ENCODE results near the gene PRPF8. TPM values are rescaled to one million over a fixed set of nuclear protein-coding genes. Genes with fewer than 3 reads are reported as not detected.

PRPF8 gene
- total RNA-seq, 1 donor from 2014 or later, result 432 TPM

DNA sequence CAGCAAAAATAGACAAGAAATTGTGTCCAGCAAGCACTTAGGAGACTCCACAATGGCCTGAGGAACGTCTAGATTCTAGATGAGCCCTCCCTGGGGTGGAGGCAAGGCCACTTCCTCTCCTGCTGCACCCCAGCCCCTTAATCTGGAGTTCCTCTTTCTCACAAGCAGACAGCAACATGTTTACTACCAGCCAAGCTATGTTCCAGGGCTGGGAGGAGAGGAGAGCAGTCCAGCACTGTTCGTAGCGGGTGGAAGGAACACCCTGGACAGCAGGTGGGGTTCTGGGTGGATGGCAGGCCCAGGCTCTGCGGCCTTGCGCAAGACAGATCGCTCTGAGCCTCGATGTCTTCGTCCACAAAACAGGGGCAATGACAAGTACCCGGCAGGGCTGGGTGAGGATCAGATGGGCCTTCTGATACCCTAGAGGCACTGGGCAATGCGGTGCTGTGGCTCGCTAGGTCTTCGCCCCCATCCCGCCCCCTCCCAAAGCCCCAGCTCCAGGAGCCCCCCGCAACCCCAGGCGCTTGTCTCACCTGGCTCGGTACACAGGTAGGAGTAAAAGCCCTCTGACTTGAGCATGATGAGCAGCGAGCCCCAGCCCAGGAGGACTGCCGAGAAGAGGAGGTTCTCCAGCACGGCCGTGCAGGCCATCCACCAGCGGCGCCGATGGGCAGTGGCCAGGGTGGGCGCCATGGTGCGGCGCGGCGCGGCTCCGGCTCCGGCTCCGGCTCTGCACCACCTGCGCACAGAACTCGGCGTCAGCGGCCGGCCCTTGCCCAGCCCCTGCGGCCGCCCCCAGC lies 57.3 kb downstream of the PRPF8 start:
- no peaks in the 10 kb centered on the region for H3K36me3 Mint-ChIP-seq (ENCODE audit: low read depth)
- H3K4me3 Mint-ChIP-seq, result peak overlapping the region; percentile 67
- intact Hi-C loops (cut with micrococcal nuclease), result loop anchor here (10.0 kb wide), 1 partner anchor 253 kb away; no protein-coding TSS in a partner anchor
- H3K9me3 Mint-ChIP-seq, result no peaks in the 10 kb centered on the region
- peak; percentile 66 for DNase-seq
- peaks cover 45% of the 10 kb centered on the region for H3K27me3 Mint-ChIP-seq
- no peak overlapping the region for H3K27ac Mint-ChIP-seq
- peaks cover 25% of the 10 kb centered on the region for H3K4me1 Mint-ChIP-seq

DNA sequence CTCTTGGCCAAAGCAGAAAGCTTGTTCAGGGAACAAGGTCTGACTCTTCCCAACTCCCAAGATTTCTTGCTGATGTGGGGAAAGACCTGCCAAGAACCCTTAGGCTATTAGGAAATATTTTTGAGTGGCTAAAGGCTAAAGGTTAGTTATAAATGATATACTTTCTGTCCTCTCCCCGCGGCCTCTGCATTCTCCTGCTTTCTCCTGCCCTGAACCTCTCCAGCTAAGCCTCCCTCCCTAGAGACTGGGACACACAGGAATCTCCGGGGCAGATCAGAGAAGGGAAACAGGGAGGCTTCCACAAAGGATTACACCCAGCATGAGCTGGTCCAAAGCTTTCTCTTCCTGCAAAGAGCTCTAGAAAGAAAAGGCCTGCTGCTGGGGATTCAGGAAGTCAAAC lies 58.3 kb downstream of the PRPF8 start:
- H3K4me1 Mint-ChIP-seq, result peaks cover 25% of the 10 kb centered on the region
- H3K4me3 Mint-ChIP-seq, result peak overlapping the region; percentile 67
- H3K27me3 Mint-ChIP-seq, result peaks cover 43% of the 10 kb centered on the region
- intact Hi-C loops (cut with micrococcal nuclease), result loop anchor here (10.0 kb wide), 1 partner anchor 252 kb away; no protein-coding TSS in a partner anchor
- H3K9me3 Mint-ChIP-seq, result no peaks in the 10 kb centered on the region
- no peak overlapping the region for H3K27ac Mint-ChIP-seq
- no peak for DNase-seq
- no peaks in the 10 kb centered on the region for H3K36me3 Mint-ChIP-seq (ENCODE audit: low read depth)

DNA sequence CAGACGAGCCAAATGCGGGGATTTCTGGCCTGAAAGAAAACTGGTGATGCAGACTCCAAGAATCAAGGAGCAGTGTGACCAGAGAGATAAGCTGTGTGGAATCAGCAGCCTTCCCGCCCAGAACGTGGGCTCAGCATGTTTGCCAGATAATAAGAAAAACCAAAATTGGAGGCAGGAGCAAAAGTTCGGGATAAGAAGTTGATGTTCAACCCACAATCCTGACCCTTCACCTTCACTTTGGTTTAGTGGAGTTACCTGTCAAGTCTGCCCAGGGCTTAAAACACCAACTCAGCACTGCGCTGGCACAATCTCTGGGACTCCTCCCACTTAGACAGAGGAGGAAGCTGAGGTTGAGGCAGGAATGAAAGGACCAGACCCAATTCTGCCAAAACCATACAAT lies 59.1 kb downstream of the PRPF8 start:
- Mint-ChIP-seq H3K36me3 (ENCODE audit: low read depth) (no peaks in the 10 kb centered on the region), H3K4me1 (peaks cover 25% of the 10 kb centered on the region), H3K9me3 (no peaks in the 10 kb centered on the region), H3K27me3 (peaks cover 36% of the 10 kb centered on the region), H3K27ac (no peak overlapping the region), H3K4me3 (no peak overlapping the region)
- DNase-seq, result no peak
- intact Hi-C loops (cut with micrococcal nuclease), result loop anchor here (10.0 kb wide), 1 partner anchor 251 kb away; no protein-coding TSS in a partner anchor

DNA sequence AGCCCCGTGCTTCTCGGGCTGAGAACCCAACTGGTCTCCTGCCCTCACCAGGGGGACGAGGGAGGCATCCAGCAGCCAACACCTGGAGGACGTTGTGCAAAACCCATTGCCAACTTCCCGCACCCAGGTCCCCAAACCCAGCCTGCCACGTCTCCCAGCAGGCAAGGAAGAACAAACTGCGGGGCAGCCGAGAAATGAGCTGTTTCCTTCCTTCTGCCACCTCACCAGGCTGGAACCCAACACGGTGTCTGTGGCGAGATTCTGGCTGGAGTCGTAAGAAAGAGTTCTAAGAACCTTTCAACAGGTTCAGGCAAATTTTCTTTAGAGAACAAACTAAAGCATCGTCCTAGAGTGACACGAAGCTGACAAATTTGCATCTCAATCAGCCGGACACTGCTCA lies 59.6 kb downstream of the PRPF8 start:
- no peak overlapping the region for H3K27ac Mint-ChIP-seq
- DNase-seq, result no peak
- peaks cover 23% of the 10 kb centered on the region for H3K4me1 Mint-ChIP-seq
- no peaks in the 10 kb centered on the region for H3K9me3 Mint-ChIP-seq
- H3K27me3 Mint-ChIP-seq, result peaks cover 31% of the 10 kb centered on the region
- H3K36me3 Mint-ChIP-seq (ENCODE audit: low read depth), result no peaks in the 10 kb centered on the region
- H3K4me3 Mint-ChIP-seq, result no peak overlapping the region
- intact Hi-C loops (cut with micrococcal nuclease), result loop anchor here (10.0 kb wide), 1 partner anchor 250 kb away; no protein-coding TSS in a partner anchor

DNA sequence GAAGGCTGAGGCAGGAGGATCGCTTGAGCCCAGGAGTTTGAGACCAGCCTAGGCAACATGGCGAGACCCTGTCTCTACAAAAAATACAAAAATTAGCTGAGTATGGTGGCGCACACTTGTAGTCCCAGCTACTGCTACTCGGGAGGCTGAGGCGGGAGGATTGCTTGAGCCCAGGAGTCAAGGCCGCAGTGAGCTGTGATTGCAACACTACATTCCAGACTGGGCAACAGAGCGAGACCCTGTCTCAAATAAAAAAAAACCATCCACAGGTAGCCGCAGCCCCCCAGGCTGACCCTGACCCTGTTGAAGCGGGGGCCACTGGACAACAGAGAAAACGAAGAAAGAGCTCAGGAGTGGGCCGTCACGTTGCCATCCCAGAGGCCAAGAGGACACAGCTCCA lies 60.0 kb downstream of the PRPF8 start:
- peaks cover 19% of the 10 kb centered on the region for H3K4me1 Mint-ChIP-seq
- H3K36me3 Mint-ChIP-seq (ENCODE audit: low read depth), result no peaks in the 10 kb centered on the region
- no peak overlapping the region for H3K4me3 Mint-ChIP-seq
- no peaks in the 10 kb centered on the region for H3K9me3 Mint-ChIP-seq
- DNase-seq, result no peak
- intact Hi-C loops (cut with micrococcal nuclease), result loop anchor here (10.0 kb wide), 1 partner anchor 250 kb away; no protein-coding TSS in a partner anchor
- peaks cover 29% of the 10 kb centered on the region for H3K27me3 Mint-ChIP-seq
- H3K27ac Mint-ChIP-seq, result no peak overlapping the region

DNA sequence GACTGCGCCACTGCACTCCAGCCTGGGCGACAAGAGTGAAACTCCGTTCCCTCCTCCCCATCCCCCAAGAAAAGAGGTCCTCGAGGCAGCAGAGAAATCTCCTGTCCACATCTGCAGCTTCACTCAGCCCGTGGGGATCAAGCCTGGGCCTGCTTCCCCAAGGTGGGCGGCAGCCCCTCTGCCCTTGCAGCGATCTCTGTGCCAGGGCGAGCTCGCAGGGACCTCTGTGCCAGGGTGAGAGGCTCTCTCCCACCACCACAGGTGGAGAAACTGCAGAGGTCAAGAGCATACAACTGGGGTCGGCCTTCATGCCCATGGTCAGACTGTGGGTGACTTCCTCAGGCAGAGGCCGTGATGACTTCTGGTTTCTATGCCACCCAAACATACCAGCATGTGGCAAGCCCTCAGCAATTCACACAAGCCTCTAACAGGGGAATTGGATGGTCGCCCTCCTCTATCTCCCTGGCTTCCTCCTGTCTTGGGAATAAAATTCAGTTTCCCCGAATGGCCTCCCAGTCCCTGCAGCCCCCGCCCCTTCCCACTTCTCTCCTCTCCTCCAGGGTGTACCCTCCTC lies 61.5 kb downstream of the PRPF8 start:
- Mint-ChIP-seq H3K27ac (no peak overlapping the region), H3K27me3 (peaks cover 26% of the 10 kb centered on the region), H3K4me3 (no peak overlapping the region), H3K36me3 (ENCODE audit: low read depth) (no peaks in the 10 kb centered on the region), H3K4me1 (peaks cover 11% of the 10 kb centered on the region), H3K9me3 (no peaks in the 10 kb centered on the region)
- no peak for DNase-seq
- intact Hi-C loops (cut with micrococcal nuclease), result loop anchor here (10.0 kb wide), 1 partner anchor 248 kb away; no protein-coding TSS in a partner anchor

DNA sequence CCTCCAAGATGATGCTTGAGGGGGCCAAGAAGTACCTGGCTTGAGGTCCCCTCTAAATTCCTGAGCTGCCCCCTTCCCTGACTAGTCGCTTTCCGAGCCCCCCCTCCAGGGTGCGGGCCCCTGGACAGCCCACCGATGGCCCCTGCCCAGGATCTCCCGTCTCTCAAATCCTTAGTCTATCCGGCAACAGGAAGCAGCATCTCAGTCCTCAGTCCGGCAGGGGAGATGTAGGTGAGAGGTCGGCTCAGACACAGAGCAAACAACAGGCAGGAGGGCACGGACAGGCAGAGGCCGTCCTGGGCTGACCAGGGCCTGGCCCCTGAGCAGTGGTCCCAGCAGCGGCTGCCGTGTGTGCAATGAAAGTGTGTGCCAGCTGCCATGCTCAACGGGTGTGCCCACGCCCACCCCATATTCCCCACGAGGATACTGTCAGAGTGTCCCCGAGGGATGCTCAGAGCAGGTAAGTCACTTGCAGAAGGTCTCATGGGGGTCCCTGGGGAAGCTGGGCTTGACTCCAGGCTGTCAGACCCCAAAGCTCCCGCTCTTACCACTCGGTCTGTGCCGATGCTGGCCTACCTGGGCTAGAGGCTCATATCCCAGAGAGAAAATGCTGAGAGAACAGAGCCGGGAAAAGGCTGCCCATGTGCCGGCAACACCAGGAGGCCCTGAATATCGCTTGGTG lies 63.3 kb downstream of the PRPF8 start:
- no peak overlapping the region for H3K27ac Mint-ChIP-seq
- H3K36me3 Mint-ChIP-seq (ENCODE audit: low read depth), result no peaks in the 10 kb centered on the region
- DNase-seq, result no peak
- no peak overlapping the region for H3K4me3 Mint-ChIP-seq
- no peaks in the 10 kb centered on the region for H3K9me3 Mint-ChIP-seq
- intact Hi-C loops (cut with micrococcal nuclease), result loop anchor here (10.0 kb wide), 1 partner anchor 247 kb away; no protein-coding TSS in a partner anchor
- peaks cover 3% of the 10 kb centered on the region for H3K4me1 Mint-ChIP-seq
- H3K27me3 Mint-ChIP-seq, result peaks cover 16% of the 10 kb centered on the region

DNA sequence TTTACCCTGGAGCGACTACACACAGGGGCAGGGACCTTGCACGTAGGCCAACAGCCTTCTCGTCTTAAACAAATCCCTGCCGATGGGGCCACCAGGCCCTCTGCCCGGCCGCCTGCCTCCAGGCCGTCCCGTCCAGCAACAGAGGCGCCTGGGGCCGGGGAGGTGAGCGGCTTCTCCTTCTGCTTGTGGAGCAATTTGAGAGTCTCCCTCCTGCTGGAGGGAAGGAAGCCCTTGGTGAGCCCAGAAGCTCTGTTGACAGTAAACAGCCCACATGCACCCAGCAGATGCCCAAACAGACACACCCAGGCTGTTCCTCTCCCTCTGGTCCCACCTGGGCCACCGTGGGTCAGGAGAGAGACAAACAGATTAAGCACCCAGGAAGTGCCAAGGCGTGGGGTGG lies 64.2 kb downstream of the PRPF8 start:
- no peaks in the 10 kb centered on the region for H3K4me1 Mint-ChIP-seq
- no peak overlapping the region for H3K27ac Mint-ChIP-seq
- no peak for DNase-seq
- H3K36me3 Mint-ChIP-seq (ENCODE audit: low read depth), result no peaks in the 10 kb centered on the region
- peaks cover 7% of the 10 kb centered on the region for H3K27me3 Mint-ChIP-seq
- no peaks in the 10 kb centered on the region for H3K9me3 Mint-ChIP-seq
- intact Hi-C loops (cut with micrococcal nuclease), result loop anchor here (10.0 kb wide), 1 partner anchor 246 kb away; no protein-coding TSS in a partner anchor
- H3K4me3 Mint-ChIP-seq, result no peak overlapping the region

DNA sequence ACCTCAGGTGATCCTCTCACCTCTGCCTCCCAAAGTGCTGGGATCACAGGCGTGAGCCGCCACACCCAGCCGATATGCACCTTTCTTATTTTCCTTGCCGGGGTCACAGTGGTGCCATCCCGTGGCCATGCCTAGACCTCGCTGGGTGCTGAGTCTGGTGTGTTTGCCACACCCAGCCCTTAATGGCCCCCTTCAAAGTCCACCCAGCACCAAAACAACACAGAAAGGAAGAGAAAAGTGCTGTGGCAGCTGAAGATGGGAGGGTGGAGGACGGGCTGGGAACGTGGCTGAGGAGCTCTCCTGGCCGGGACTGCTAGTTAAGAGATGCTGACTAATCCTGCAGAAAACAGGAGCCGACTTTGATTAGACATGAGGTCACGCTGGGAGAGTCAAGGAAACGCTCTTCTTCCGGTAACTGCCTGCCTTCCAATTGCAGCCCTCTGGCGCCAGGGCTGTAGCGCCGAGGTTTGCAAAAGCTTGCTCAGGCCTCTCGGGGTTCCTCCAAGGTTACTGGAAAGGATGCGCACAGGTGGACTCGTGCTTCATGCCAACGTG lies 67.0 kb downstream of the PRPF8 start:
- no peaks in the 10 kb centered on the region for H3K9me3 Mint-ChIP-seq
- H3K36me3 Mint-ChIP-seq (ENCODE audit: low read depth), result no peaks in the 10 kb centered on the region
- no peak for DNase-seq
- intact Hi-C loops (cut with micrococcal nuclease), result no loop called here
- no peaks in the 10 kb centered on the region for H3K4me1 Mint-ChIP-seq
- no peak overlapping the region for H3K4me3 Mint-ChIP-seq
- no peaks in the 10 kb centered on the region for H3K27me3 Mint-ChIP-seq
- peak overlapping the region; percentile 5 for H3K27ac Mint-ChIP-seq

DNA sequence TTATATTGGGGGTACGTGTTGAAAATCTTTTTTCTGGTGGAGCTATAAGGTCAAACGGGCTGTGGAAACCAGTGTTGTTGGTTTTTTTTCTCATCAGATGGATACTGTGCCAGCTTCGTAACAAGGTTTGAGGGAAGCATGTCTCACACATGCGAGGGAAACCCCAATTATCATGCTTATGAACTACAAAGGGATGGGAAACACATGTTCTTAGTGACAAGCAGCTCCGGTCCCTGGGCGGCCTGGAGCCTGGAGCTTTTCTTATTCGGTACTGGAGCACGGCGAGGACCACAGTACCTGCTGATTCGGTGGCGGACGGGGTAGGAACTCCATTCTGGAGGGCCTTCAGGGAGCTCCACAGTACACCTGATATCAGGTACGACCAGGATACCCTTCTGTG lies 68.6 kb downstream of the PRPF8 start:
- H3K4me1 Mint-ChIP-seq, result no peaks in the 10 kb centered on the region
- no peaks in the 10 kb centered on the region for H3K9me3 Mint-ChIP-seq
- H3K36me3 Mint-ChIP-seq (ENCODE audit: low read depth), result no peaks in the 10 kb centered on the region
- H3K27ac Mint-ChIP-seq, result no peak overlapping the region
- no peak for DNase-seq
- H3K27me3 Mint-ChIP-seq, result no peaks in the 10 kb centered on the region
- intact Hi-C loops (cut with micrococcal nuclease), result no loop called here
- H3K4me3 Mint-ChIP-seq, result no peak overlapping the region

DNA sequence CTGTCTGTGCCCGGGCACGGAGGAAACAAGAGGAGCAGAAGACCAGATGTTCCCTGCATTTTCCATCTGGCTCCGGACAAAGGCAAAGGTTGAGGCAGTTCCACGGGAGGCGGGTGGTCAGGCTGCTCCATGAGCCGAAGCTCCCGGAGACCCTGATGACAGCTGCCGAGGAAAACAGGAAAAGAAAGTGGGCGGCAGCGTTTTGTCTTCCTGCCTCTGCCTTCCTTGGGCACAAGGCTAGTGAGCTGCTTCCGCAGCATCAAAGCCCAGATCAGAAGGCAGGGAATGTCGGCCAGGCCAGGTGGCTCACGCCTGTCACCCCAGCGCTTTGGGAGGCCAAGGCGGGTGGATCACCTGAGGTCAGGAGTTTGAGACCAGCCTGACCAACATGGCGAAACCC lies 72.3 kb downstream of the PRPF8 start:
- Mint-ChIP-seq H3K4me3 (no peak overlapping the region), H3K4me1 (peaks cover 7% of the 10 kb centered on the region), H3K9me3 (no peaks in the 10 kb centered on the region), H3K27ac (no peak overlapping the region), H3K36me3 (ENCODE audit: low read depth) (no peaks in the 10 kb centered on the region), H3K27me3 (no peaks in the 10 kb centered on the region)
- no peak for DNase-seq
- intact Hi-C loops (cut with micrococcal nuclease), result no loop called here

DNA sequence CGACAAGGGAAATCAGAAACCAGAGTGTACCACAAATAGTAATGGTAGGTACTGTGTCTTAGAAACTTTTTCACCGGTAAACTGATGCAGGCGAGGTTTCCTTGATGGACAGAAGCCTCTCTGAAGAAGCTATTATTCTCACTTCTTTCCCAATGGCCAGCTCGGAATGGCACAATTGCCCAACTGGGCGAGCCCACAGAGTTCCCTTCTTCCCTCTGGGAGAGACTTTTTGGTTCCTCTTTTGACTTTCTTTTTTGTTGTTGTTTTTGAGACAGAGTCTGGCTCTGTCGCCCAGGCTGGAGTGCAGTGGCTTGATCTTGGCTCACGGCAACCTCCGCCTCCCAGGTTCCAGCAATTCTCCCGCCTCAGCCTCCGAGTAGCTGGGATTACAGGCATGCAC lies 73.0 kb downstream of the PRPF8 start:
- intact Hi-C loops (cut with micrococcal nuclease), result no loop called here
- Mint-ChIP-seq H3K36me3 (ENCODE audit: low read depth) (no peaks in the 10 kb centered on the region), H3K27ac (no peak overlapping the region), H3K4me1 (peaks cover 14% of the 10 kb centered on the region), H3K4me3 (no peak overlapping the region), H3K9me3 (no peaks in the 10 kb centered on the region), H3K27me3 (no peaks in the 10 kb centered on the region)
- no peak for DNase-seq

DNA sequence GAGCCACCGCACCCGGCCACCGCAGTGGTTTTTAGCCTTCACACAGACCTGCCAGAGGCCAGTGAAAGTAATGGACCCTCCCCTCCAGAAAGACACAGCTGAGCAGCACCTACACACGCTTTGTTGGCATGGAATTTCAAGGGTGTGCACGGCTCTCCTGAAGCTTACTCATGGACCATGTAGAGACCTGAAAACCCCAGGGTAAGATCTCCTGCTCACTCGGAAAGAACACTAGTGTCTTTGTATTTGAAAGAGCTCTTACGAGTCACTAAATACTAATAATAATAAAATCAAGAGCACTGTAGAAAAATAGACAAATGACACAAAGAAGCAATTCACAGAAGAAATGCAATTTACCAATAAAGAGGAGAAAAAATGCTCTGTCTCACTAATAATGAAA lies 76.0 kb downstream of the PRPF8 start:
- H3K9me3 Mint-ChIP-seq, result no peaks in the 10 kb centered on the region
- no peaks in the 10 kb centered on the region for H3K27me3 Mint-ChIP-seq
- intact Hi-C loops (cut with micrococcal nuclease), result loop anchor here (5.0 kb wide), 1 partner anchor 36 kb away; no protein-coding TSS in a partner anchor
- H3K4me3 Mint-ChIP-seq, result no peak overlapping the region
- peaks cover 21% of the 10 kb centered on the region for H3K4me1 Mint-ChIP-seq
- no peak for DNase-seq
- H3K27ac Mint-ChIP-seq, result peak overlapping the region; percentile 92
- H3K36me3 Mint-ChIP-seq (ENCODE audit: low read depth), result no peaks in the 10 kb centered on the region

Data from activated CD4-positive, alpha-beta T cell treated with anti-CD3 and anti-CD28 coated beads, Interleukin-2, amount 10 ng/mL, durations not matched to agents 24 days and 14 days (primary cell).